ENCODE results near the gene ABHD12.

- no peak for TF ChIP-seq NBN (IDR thresholded peaks at IDR 0.05)
- TF ChIP-seq POLR2A (IDR thresholded peaks at IDR 0.05; ENCODE audit: low read depth, low read length): no peak
- no peak for TF ChIP-seq BRCA1 (IDR thresholded peaks at IDR 0.05; ENCODE audit: low read depth, low read length)
- no peak for TF ChIP-seq NFYB (IDR thresholded peaks at IDR 0.05; ENCODE audit: insufficient read depth, low read depth, low read length)
- no peak for TF ChIP-seq NFIC (IDR thresholded peaks at IDR 0.05; ENCODE audit: low read depth, low read length)
- no peak for TF ChIP-seq ZSCAN29 (IDR thresholded peaks at IDR 0.05)
- no peak for TF ChIP-seq HDAC2 (IDR thresholded peaks at IDR 0.05)
- TF ChIP-seq SIX5 (IDR thresholded peaks at IDR 0.05; ENCODE audit: low read depth, low read length, severe bottlenecking): no peak
- TF ChIP-seq, protein P1, sequence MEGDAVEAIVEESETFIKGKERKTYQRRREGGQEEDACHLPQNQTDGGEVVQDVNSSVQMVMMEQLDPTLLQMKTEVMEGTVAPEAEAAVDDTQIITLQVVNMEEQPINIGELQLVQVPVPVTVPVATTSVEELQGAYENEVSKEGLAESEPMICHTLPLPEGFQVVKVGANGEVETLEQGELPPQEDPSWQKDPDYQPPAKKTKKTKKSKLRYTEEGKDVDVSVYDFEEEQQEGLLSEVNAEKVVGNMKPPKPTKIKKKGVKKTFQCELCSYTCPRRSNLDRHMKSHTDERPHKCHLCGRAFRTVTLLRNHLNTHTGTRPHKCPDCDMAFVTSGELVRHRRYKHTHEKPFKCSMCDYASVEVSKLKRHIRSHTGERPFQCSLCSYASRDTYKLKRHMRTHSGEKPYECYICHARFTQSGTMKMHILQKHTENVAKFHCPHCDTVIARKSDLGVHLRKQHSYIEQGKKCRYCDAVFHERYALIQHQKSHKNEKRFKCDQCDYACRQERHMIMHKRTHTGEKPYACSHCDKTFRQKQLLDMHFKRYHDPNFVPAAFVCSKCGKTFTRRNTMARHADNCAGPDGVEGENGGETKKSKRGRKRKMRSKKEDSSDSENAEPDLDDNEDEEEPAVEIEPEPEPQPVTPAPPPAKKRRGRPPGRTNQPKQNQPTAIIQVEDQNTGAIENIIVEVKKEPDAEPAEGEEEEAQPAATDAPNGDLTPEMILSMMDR (IDR thresholded peaks at IDR 0.05 in 2 of 3, conservative IDR thresholded peaks at IDR 0.05 in 1 of 3; ENCODE audit: control insufficient read depth in 2 of 3, extremely low read depth in 1 of 3, insufficient read depth in 1 of 3, low read depth in 3 of 3, low read length in 3 of 3): no peak
- TF ChIP-seq ZNF274 (IDR thresholded peaks at IDR 0.05; ENCODE audit: insufficient read depth, insufficient read length): no peak
Observed at GRCh38 chr20:25345721-25346120, 44.9 kb downstream of the ABHD12 start.
